ENCODE measurements around the gene FBXW11. TPM values are rescaled to one million over a fixed set of nuclear protein-coding genes. Genes with fewer than 3 reads are reported as not detected.

FBXW11 gene
- total and polyA plus RNA-seq, 2 donors (not counting 1 experiment from before 2014, with no cell fraction given), result 19.7 to 62.4 TPM

GRCh38 chr5:171893290-171893886 lies 113.0 kb downstream of the FBXW11 start:
- Histone ChIP-seq H3K27me3 (replicated peaks in 1 of 4; ENCODE audit: control extremely low read depth in 1 of 4, control insufficient read depth in 3 of 4, insufficient read depth in 4 of 4, low read length in 3 of 4) (no peaks in the 10 kb centered on the region), H3K4me3 (ENCODE audit: control extremely low read depth in 1 of 5, extremely low read depth in 1 of 5, insufficient read depth in 1 of 5, low read depth in 2 of 5, low read length in 4 of 5) (no peak overlapping the region), H3K27ac (ENCODE audit: low read length in 2 of 2) (no peak overlapping the region), H2AFZ (ENCODE audit: insufficient read depth, low read depth, low read length, poor library complexity, severe bottlenecking) (no peak overlapping the region), H3K4me2 (replicated peaks; ENCODE audit: low read depth, low read length, poor library complexity, severe bottlenecking) (no peak overlapping the region), H4K20me1 (ENCODE audit: control insufficient read depth, insufficient read depth, low read length, poor library complexity, severe bottlenecking) (peaks cover 10% of the 10 kb centered on the region), H3K36me3 (replicated peaks in 1 of 2; ENCODE audit: control extremely low read depth in 1 of 2, control insufficient read depth in 1 of 2, extremely low read depth in 1 of 2, insufficient read depth in 2 of 2, low read length in 1 of 2) (peaks cover 18 to 79% of the 10 kb centered on the region in 2 experiments), H3K4me1 (ENCODE audit: control insufficient read depth in 2 of 2, insufficient read depth in 2 of 2, low read length in 2 of 2) (no peaks in the 10 kb centered on the region), H3K9me3 (ENCODE audit: control extremely low read depth in 1 of 3, control insufficient read depth in 2 of 3, insufficient read depth in 1 of 3, low read length in 2 of 3) (no peaks in the 10 kb centered on the region), H3K9ac (ENCODE audit: low read length) (no peak overlapping the region), H3K79me2 (ENCODE audit: control insufficient read depth, insufficient read depth, low read length) (no peaks in the 10 kb centered on the region)
- DNase-seq (no peak), ATAC-seq (ENCODE audit: low read depth) (no peak)
- no peaks in the 10 kb centered on the region for H3K9me3 Mint-ChIP-seq (ENCODE audit: insufficient read depth)
- no peaks in the 10 kb centered on the region for H3K27me3 Mint-ChIP-seq
- no peaks in the 10 kb centered on the region for H3K4me1 Mint-ChIP-seq
- CTCF ChIA-PET, result interaction anchor here (1.4 to 2.2 kb wide), 3 partner anchors 10 to 14 kb away, joined by 3 to 7 read pairs (median 5); no protein-coding TSS in a partner anchor
- H3K27ac Mint-ChIP-seq, result no peak overlapping the region
- intact Hi-C loops (cut with micrococcal nuclease), result no loop called here
- 100% methylated on average over 2 of the region's 4 CpGs for WGBS (ENCODE audit: insufficient coverage)
- POLR2A ChIA-PET, result no interaction called here
- no peak overlapping the region for H3K4me3 Mint-ChIP-seq
- TF ChIP-seq, protein P1, sequence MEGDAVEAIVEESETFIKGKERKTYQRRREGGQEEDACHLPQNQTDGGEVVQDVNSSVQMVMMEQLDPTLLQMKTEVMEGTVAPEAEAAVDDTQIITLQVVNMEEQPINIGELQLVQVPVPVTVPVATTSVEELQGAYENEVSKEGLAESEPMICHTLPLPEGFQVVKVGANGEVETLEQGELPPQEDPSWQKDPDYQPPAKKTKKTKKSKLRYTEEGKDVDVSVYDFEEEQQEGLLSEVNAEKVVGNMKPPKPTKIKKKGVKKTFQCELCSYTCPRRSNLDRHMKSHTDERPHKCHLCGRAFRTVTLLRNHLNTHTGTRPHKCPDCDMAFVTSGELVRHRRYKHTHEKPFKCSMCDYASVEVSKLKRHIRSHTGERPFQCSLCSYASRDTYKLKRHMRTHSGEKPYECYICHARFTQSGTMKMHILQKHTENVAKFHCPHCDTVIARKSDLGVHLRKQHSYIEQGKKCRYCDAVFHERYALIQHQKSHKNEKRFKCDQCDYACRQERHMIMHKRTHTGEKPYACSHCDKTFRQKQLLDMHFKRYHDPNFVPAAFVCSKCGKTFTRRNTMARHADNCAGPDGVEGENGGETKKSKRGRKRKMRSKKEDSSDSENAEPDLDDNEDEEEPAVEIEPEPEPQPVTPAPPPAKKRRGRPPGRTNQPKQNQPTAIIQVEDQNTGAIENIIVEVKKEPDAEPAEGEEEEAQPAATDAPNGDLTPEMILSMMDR (IDR thresholded peaks at IDR 0.05), result no peak
- no peak for TF ChIP-seq EZH2 (IDR thresholded peaks at IDR 0.05; ENCODE audit: borderline replicate concordance, insufficient read depth, low read depth, low read length, poor library complexity, severe bottlenecking)

DNA sequence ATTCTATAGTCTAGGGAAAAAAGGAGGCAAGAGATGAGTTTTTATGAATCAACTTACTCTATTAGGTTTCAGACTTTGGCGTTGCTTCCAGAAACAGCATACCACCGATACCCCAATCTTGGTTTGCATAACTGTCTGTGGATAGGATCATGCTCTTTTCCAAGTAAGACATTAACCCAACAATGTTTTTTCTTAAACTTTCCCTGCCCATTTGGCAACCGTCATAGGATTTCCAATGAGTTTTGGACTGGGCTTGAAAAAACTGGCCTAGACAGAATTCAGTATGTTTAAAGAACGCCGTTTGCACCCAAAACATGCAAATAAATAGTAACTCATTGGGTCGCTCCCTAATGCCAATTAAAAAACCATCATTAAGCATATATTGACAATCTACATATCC lies 114.8 kb downstream of the FBXW11 start:
- Mint-ChIP-seq H3K9me3 (ENCODE audit: insufficient read depth) (no peaks in the 10 kb centered on the region), H3K27me3 (no peaks in the 10 kb centered on the region), H3K27ac (no peak overlapping the region), H3K4me3 (no peak overlapping the region), H3K4me1 (no peaks in the 10 kb centered on the region)
- no peak for DNase-seq
- H3K36me3 ChIP-seq (replicated peaks in 1 of 2; ENCODE audit: control extremely low read depth in 1 of 2, control insufficient read depth in 1 of 2, extremely low read depth in 1 of 2, insufficient read depth in 2 of 2, low read length in 1 of 2), result peaks cover 14 to 73% of the 10 kb centered on the region in 2 experiments
- no peaks in the 10 kb centered on the region for H3K9me3 ChIP-seq (ENCODE audit: control extremely low read depth in 1 of 3, control insufficient read depth in 2 of 3, insufficient read depth in 1 of 3, low read length in 2 of 3)
- peaks cover 10% of the 10 kb centered on the region for H4K20me1 ChIP-seq (ENCODE audit: control insufficient read depth, insufficient read depth, low read length, poor library complexity, severe bottlenecking)
- no peak for ATAC-seq (ENCODE audit: low read depth)
- no peaks in the 10 kb centered on the region for H3K79me2 ChIP-seq (ENCODE audit: control insufficient read depth, insufficient read depth, low read length)
- no peak overlapping the region for H2AFZ ChIP-seq (ENCODE audit: insufficient read depth, low read depth, low read length, poor library complexity, severe bottlenecking)
- POLR2A ChIA-PET, result no interaction called here
- no peaks in the 10 kb centered on the region for H3K27me3 ChIP-seq (replicated peaks in 1 of 4; ENCODE audit: control extremely low read depth in 1 of 4, control insufficient read depth in 3 of 4, insufficient read depth in 4 of 4, low read length in 3 of 4)
- H3K9ac ChIP-seq (ENCODE audit: low read length), result no peak overlapping the region
- CTCF ChIA-PET, result interaction anchor here (1.4 to 1.9 kb wide), 2 partner anchors 15 to 17 kb away, joined by 3 to 7 read pairs; no protein-coding TSS in a partner anchor
- no peaks in the 10 kb centered on the region for H3K4me1 ChIP-seq (ENCODE audit: control insufficient read depth in 2 of 2, insufficient read depth in 2 of 2, low read length in 2 of 2)
- no peak overlapping the region for H3K4me3 ChIP-seq (ENCODE audit: control extremely low read depth in 1 of 5, extremely low read depth in 1 of 5, insufficient read depth in 1 of 5, low read depth in 2 of 5, low read length in 4 of 5)
- no peak for TF ChIP-seq EZH2 (IDR thresholded peaks at IDR 0.05; ENCODE audit: borderline replicate concordance, insufficient read depth, low read depth, low read length, poor library complexity, severe bottlenecking)
- TF ChIP-seq, protein P1 (IDR thresholded peaks at IDR 0.05), result no peak
- WGBS (ENCODE audit: insufficient coverage), result 100% methylated on average over 2 of the region's 6 CpGs
- intact Hi-C loops (cut with micrococcal nuclease), result no loop called here
- no peak overlapping the region for H3K27ac ChIP-seq (ENCODE audit: low read length in 2 of 2)
- H3K4me2 ChIP-seq (replicated peaks; ENCODE audit: low read depth, low read length, poor library complexity, severe bottlenecking), result no peak overlapping the region
